Body of pancreas (tissue), 4 donors: ENCODE results near the gene KCNMB2. TPM values are rescaled to one million over a fixed set of nuclear protein-coding genes. Genes with fewer than 3 reads are reported as not detected.
A peak's percentile ranks its signal among the peaks of the same experiment; 100 is the strongest.

Experiments used
- ATAC-seq: fragments of 150-250 bp; one replicate; pipeline ENCODE4 v1.9.1; 2016
- DNase-seq, 4 donors: peaks; one replicate each; pipeline ENCODE4 v3.0.0-alpha.2; 2019
- H3K27ac ChIP-seq, 4 donors: fragments of 200-600 bp; sonication (generic); 1 replicate in 3 of 4; 2 replicates in 1 of 4; pipeline versions ENCODE4 v1.5.1 to v1.6.1; 2016 to 2019; ENCODE audit warnings: mild to moderate bottlenecking in 1 of 4, mixed read lengths in 1 of 4, moderate library complexity in 1 of 4
- H3K27me3 ChIP-seq, 2 donors: fragments of 200-600 bp; sonication (generic); one replicate each; pipeline ENCODE4 v1.6.0; 2016; ENCODE audit warnings: mild to moderate bottlenecking in 1 of 2
- H3K36me3 ChIP-seq, 2 donors: fragments of 200-600 bp; sonication (generic); replicated peaks in 1 of 2; 2 replicates each; pipeline ENCODE4 v1.5.1; 2016; ENCODE audit warnings: low read depth in 2 of 2; ENCODE audit not compliant: insufficient read depth in 1 of 2
- H3K4me1 ChIP-seq: fragments of 200-600 bp; sonication (generic); one replicate; pipeline ENCODE4 v1.6.0; 2016
- H3K4me3 ChIP-seq, 2 donors: fragments of 200-600 bp; sonication (generic); 1 replicate in 1 of 2; 2 replicates in 1 of 2; pipeline ENCODE4 v1.5.1; 2016 to 2019
- H3K9me3 ChIP-seq, 3 donors: fragments of 200-600 bp; sonication (generic); 1 replicate in 2 of 3; 2 replicates in 1 of 3; pipeline ENCODE4 v1.5.1; 2016
- POLR2A ChIP-seq, 3 donors: fragments of 450-650 bp; IDR thresholded peaks; one replicate each; pipeline ENCODE4 v1.6.1; 2016; ENCODE audit warnings: antibody characterized with exemption in 3 of 3, mild to moderate bottlenecking in 2 of 3
- WGBS, 2 donors: methylation state at CpG; one replicate each; pipeline ENCODE4 v1.1.5; 2017; 5-methylcytosine and 5-hydroxymethylcytosine counted together
- intact Hi-C: fragments of 100-400 bp; cut with DNase I; formaldehyde crosslinking; loops from one replicate; pipeline ENCODE4 v1.15.1; 2023
- total RNA-seq, 2 donors: library from RNA; depleted of rRNA; stranded (reverse); fragments of >200 nt; gene quantifications; one replicate each; pipeline ENCODE4 v1.1.0, GENCODE V29; 2016
- TF ChIP-seq, protein P1 (sequence below), 7 experiments: fragments of 450-650 bp in 4 of 7; fragments of 200-600 bp in 3 of 7; sonication (generic) in 3 of 7; IDR thresholded peaks; one replicate each; pipeline ENCODE4 v1.5.1; 2016 to 2019; ENCODE audit warnings: antibody characterized with exemption in 7 of 7

The KCNMB2 gene
- total RNA-seq, 2 donors from 2014 or later: 2.3 TPM; not detected in 1

- Histone ChIP-seq H3K27ac (no peak overlapping the region), H3K9me3 (no peaks in the 10 kb centered on the region), H3K4me3 (no peak overlapping the region), H3K27me3 (no peaks in the 10 kb centered on the region), H3K4me1 (no peaks in the 10 kb centered on the region), H3K36me3 (no peaks in the 10 kb centered on the region)
- no peak for DNase-seq
- WGBS, 2 donors: 89 to 92% methylated on average over 7 of the region's 7 CpGs
- no peak for ATAC-seq
- TF ChIP-seq, protein P1, sequence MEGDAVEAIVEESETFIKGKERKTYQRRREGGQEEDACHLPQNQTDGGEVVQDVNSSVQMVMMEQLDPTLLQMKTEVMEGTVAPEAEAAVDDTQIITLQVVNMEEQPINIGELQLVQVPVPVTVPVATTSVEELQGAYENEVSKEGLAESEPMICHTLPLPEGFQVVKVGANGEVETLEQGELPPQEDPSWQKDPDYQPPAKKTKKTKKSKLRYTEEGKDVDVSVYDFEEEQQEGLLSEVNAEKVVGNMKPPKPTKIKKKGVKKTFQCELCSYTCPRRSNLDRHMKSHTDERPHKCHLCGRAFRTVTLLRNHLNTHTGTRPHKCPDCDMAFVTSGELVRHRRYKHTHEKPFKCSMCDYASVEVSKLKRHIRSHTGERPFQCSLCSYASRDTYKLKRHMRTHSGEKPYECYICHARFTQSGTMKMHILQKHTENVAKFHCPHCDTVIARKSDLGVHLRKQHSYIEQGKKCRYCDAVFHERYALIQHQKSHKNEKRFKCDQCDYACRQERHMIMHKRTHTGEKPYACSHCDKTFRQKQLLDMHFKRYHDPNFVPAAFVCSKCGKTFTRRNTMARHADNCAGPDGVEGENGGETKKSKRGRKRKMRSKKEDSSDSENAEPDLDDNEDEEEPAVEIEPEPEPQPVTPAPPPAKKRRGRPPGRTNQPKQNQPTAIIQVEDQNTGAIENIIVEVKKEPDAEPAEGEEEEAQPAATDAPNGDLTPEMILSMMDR (IDR thresholded peaks at IDR 0.05): no peak
- TF ChIP-seq POLR2A (IDR thresholded peaks at IDR 0.05): no peak
- intact Hi-C loops: no loop called here
These were observed 18.4 kb upstream of the KCNMB2 start for GRCh38 chr3:178517665-178518334.

- DNase-seq (peak in 2 of 4 donors; percentile 13 to 36), ATAC-seq (no peak)
- no peak for TF ChIP-seq POLR2A (IDR thresholded peaks at IDR 0.05)
- TF ChIP-seq, protein P1 (IDR thresholded peaks at IDR 0.05): no peak
- intact Hi-C loops: no loop called here
- Histone ChIP-seq H3K27ac (no peak overlapping the region), H3K9me3 (no peaks in the 10 kb centered on the region), H3K4me3 (no peak overlapping the region), H3K27me3 (no peaks in the 10 kb centered on the region), H3K36me3 (no peaks in the 10 kb centered on the region), H3K4me1 (no peaks in the 10 kb centered on the region)
- WGBS, 2 donors: 37 to 54% methylated on average over 6 of the region's 6 CpGs
These were observed 17.4 kb upstream of the KCNMB2 start for GRCh38 chr3:178518660-178519396.

DNA sequence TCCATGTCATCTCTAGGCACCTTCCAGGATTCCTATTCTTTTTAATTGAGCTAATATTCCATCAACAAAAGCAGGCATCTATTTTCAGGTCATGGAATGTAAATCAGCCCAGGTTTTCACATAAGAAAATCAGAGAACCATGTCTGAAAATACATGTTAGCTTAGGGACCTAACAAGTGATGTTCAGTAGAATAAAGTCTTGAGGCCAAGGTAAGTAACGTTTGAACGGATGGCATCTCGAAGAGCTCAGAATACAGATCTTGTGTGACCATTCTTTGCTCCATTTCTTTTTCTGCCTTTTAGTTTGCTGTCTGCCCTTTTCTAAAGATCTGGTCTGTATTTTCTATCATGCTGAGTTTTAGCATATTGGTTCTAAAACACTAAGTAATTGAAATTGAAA is 16.5 kb upstream of the KCNMB2 start:
- no peak overlapping the region for H3K27ac ChIP-seq
- no peaks in the 10 kb centered on the region for H3K4me1 ChIP-seq
- ATAC-seq (no peak), DNase-seq (no peak)
- intact Hi-C loops: no loop called here
- TF ChIP-seq POLR2A (IDR thresholded peaks at IDR 0.05): no peak
- TF ChIP-seq, protein P1 (IDR thresholded peaks at IDR 0.05): no peak
- H3K27me3 ChIP-seq: no peaks in the 10 kb centered on the region
- no peaks in the 10 kb centered on the region for H3K9me3 ChIP-seq
- 85 to 92% methylated on average over 3 of the region's 3 CpGs for WGBS, 2 donors
- no peak overlapping the region for H3K4me3 ChIP-seq
- H3K36me3 ChIP-seq: no peaks in the 10 kb centered on the region

- Histone ChIP-seq H3K36me3 (no peaks in the 10 kb centered on the region), H3K4me1 (no peaks in the 10 kb centered on the region), H3K9me3 (no peaks in the 10 kb centered on the region), H3K27me3 (no peaks in the 10 kb centered on the region), H3K4me3 (no peak overlapping the region), H3K27ac (no peak overlapping the region)
- no peak for DNase-seq
- TF ChIP-seq, protein P1 (IDR thresholded peaks at IDR 0.05): no peak
- TF ChIP-seq POLR2A (IDR thresholded peaks at IDR 0.05): no peak
- WGBS, 2 donors: 74 to 75% methylated on average over 2 of the region's 2 CpGs
- intact Hi-C loops: no loop called here
- ATAC-seq: no peak
These were observed 15.8 kb upstream of the KCNMB2 start for GRCh38 chr3:178520451-178520850.
